HepG2 (cell line): Measurements from ENCODE around the gene GFER. TPM values are rescaled to one million over a fixed set of nuclear protein-coding genes. Genes with fewer than 3 reads are reported as not detected.

Source experiments
- ATAC-seq: fragments of 200-7000 bp; cut with Tn5 transposase; 3 replicates; pipeline ENCODE4 v1.9.1; 2020; ENCODE audit warnings: mild to moderate bottlenecking, moderate library complexity
- BruUV-seq: library from RNA; stranded (reverse); fragments of 400-500 nt; replicated peaks from 2 replicates; lab custom pipeline; 2021; lab: Mats Ljungman, UMichigan
- CTCF ChIA-PET: fragments of 300-600 bp; formaldehyde crosslinking; extraction: SDS; loops from one replicate; lab custom pipeline; 2021; ENCODE audit warnings: low total read pairs, inconsistent platforms, low intra/inter-chr PET ratio; lab: Yijun Ruan, JAX
- POLR2A ChIA-PET: fragments of 350-600 bp; sonication (Branson Sonifier 250); formaldehyde crosslinking; loops from one replicate; lab custom pipeline; 2020; ENCODE audit warnings: antibody characterized with exemption, inconsistent platforms; lab: Yijun Ruan, JAX
- DNase-seq: peaks from one replicate; pipeline ENCODE4 v3.0.0-alpha.2; 2015; ENCODE audit warnings: low spot score
- FAIRE-seq: peaks from 3 replicates; lab custom pipeline; 2011; peaks lifted over from hg19 to GRCh38; lab: Jason Lieb, UNC
- H2AFZ ChIP-seq: one replicate; pipeline ENCODE4 v1.6.1; 2011; ENCODE audit warnings: low read length, inconsistent platforms
- H3K27ac ChIP-seq: fragments of 300-600 bp; 3 replicates; pipeline ENCODE4 v1.8.0; 2011; ENCODE audit warnings: mixed run types, mild to moderate bottlenecking, mixed read lengths, low read length, inconsistent platforms; ENCODE audit not compliant: insufficient read depth; ENCODE audit errors: extremely low read length
- H3K27me3 ChIP-seq, 2 experiments: fragments of 200-600 bp in 1 of 2; 2 replicates in 1 of 2; 3 replicates in 1 of 2; pipeline versions ENCODE4 v1.6.0 to v1.8.0; 2011; ENCODE audit warnings: low read length in 2 of 2, mild to moderate bottlenecking in 2 of 2, moderate library complexity in 2 of 2, inconsistent platforms in 1 of 2; ENCODE audit not compliant: insufficient read depth in 2 of 2, control insufficient read depth in 1 of 2
- H3K36me3 ChIP-seq, 2 experiments: fragments of 200-600 bp in 1 of 2; replicated peaks in 1 of 2; 2 replicates in 1 of 2; 3 replicates in 1 of 2; pipeline versions ENCODE4 v1.5.1 to v1.8.0; 2011; ENCODE audit warnings: low read length in 2 of 2, inconsistent platforms in 1 of 2; ENCODE audit not compliant: insufficient read depth in 2 of 2, control insufficient read depth in 1 of 2
- H3K4me1 ChIP-seq: 2 replicates; pipeline ENCODE4 v1.5.1; 2012; ENCODE audit warnings: low read length, inconsistent platforms; ENCODE audit not compliant: insufficient read depth
- H3K4me2 ChIP-seq: 2 replicates; pipeline ENCODE4 v1.6.0; 2011; ENCODE audit warnings: low read depth, low read length, inconsistent platforms
- H3K4me3 ChIP-seq, 3 experiments: fragments of 200-600 bp in 1 of 3; sonication (generic), shearing (Covaris generic) in 1 of 3; replicated peaks in 1 of 3; 2 replicates each; pipeline ENCODE4 v1.5.1; 2011 to 2016; ENCODE audit warnings: low read length in 3 of 3, inconsistent platforms in 2 of 3, low read depth in 2 of 3, mild to moderate bottlenecking in 2 of 3, control low read depth in 1 of 3, mixed read lengths in 1 of 3; ENCODE audit not compliant: insufficient read depth in 1 of 3
- H3K79me2 ChIP-seq: one replicate; pipeline ENCODE4 v1.6.1; 2011; ENCODE audit warnings: low read length, inconsistent platforms; ENCODE audit not compliant: insufficient read depth
- H3K9ac ChIP-seq: 2 replicates; pipeline ENCODE4 v1.6.0; 2011; ENCODE audit warnings: mild to moderate bottlenecking, low read depth, low read length, inconsistent platforms; ENCODE audit not compliant: insufficient read depth
- H3K9me3 ChIP-seq: 2 replicates; pipeline ENCODE4 v1.5.1; 2012; ENCODE audit warnings: mild to moderate bottlenecking, low read length
- H4K20me1 ChIP-seq: 2 replicates; pipeline ENCODE4 v1.6.0; 2011; ENCODE audit warnings: inconsistent platforms, mild to moderate bottlenecking, low read length, moderate library complexity; ENCODE audit not compliant: insufficient read depth
- FOXJ3 ChIP-seq: sonication (generic); formaldehyde crosslinking; IDR thresholded peaks from 2 replicates; pipeline ENCODE4 v1.4.0; 2020; ENCODE audit warnings: missing genetic modification reagents, mild to moderate bottlenecking, borderline replicate concordance
- NFE2L2 ChIP-seq: fragments of 150-350 bp; IDR thresholded peaks from 2 replicates; pipeline ENCODE4 v1.6.1; 2014; ENCODE audit warnings: low read length
- NFKBIZ ChIP-seq: IDR thresholded peaks from 2 replicates; pipeline ENCODE4 v1.6.1; 2018; ENCODE audit warnings: missing genetic modification reagents, missing compliant biosample characterization
- SMARCE1 ChIP-seq: fragments of 450-650 bp; IDR thresholded peaks from 2 replicates; pipeline ENCODE4 v1.6.1; 2017; ENCODE audit warnings: borderline replicate concordance
- SRSF4 ChIP-seq: fragments of 200-400 bp; formaldehyde crosslinking; IDR thresholded peaks from one replicate; pipeline ENCODE4 v1.6.1; 2018; ENCODE audit warnings: mild to moderate bottlenecking, low read depth, low read length, moderate library complexity; ENCODE audit not compliant: poor library complexity, severe bottlenecking
- THYN1 ChIP-seq: sonication (generic); formaldehyde crosslinking; IDR thresholded peaks from 2 replicates; pipeline ENCODE4 v1.8.1; 2023; ENCODE audit warnings: low read depth, mild to moderate bottlenecking, moderate library complexity, missing genetic modification reagents, borderline replicate concordance
- ZFP1 ChIP-seq: IDR thresholded peaks from 2 replicates; pipeline ENCODE4 v1.6.1; 2016
- ZMYM4 ChIP-seq: sonication (generic); formaldehyde crosslinking; IDR thresholded peaks from 2 replicates; pipeline ENCODE4 v1.8.1; 2023; ENCODE audit warnings: mild to moderate bottlenecking, missing genetic modification reagents
- ZNF672 ChIP-seq: sonication (generic); formaldehyde crosslinking; IDR thresholded peaks from 2 replicates; pipeline ENCODE4 v1.8.1; 2022; ENCODE audit warnings: missing genetic modification reagents
- ZNF713 ChIP-seq: sonication (generic); formaldehyde crosslinking; IDR thresholded peaks from 2 replicates; pipeline ENCODE4 v1.4.0; 2020; ENCODE audit warnings: mild to moderate bottlenecking, missing genetic modification reagents
- WGBS: methylation state at CpG from one replicate; pipeline ENCODE4 v1.1.6; 2017; ENCODE audit warnings: low lambda C conversion rate; 5-methylcytosine and 5-hydroxymethylcytosine counted together
- in situ Hi-C: cut with HindIII; loops from 2 replicates; pipeline ENCODE4 v1.10.0; 2017; ENCODE audit warnings: low pct_unique_long_range_greater_than_20kb; ENCODE audit not compliant: extremely low pct_ligation_motif_present
- intact Hi-C: fragments of 100-400 bp; cut with micrococcal nuclease; formaldehyde crosslinking; loops from one replicate; pipeline ENCODE4 v1.10.0; 2022; ENCODE audit not compliant: unreplicated experiment
- polyA plus RNA-seq, 8 experiments: library from polyadenylated mRNA; depleted of rRNA in 3 of 8; stranded (reverse) in 7 of 8; unstranded in 1 of 8; fragments of >200 nt; fragmentation: Illumina TruSeq in 4 of 8; extraction: Trizol in 4 of 8; gene quantifications; 2 replicates each; pipeline versions ENCODE4 v1.2.1 to v1.2.3, GENCODE V29; 2011 to 2016; ENCODE audit warnings: low read depth in 4 of 8, missing spikeins in 1 of 8, mixed read lengths in 1 of 8; ENCODE audit not compliant: insufficient read depth in 1 of 8
- total RNA-seq, 5 experiments: library from RNA; depleted of rRNA; stranded (reverse); fragments of >200 nt; fragmentation: Illumina TruSeq; extraction: Trizol; gene quantifications; 2 replicates each; pipeline ENCODE4 v1.2.3, GENCODE V29; 2016; ENCODE audit warnings: low read depth in 1 of 5
- TF ChIP-seq, protein P1 (sequence below): sonication (generic); formaldehyde crosslinking; IDR thresholded peaks from 2 replicates; pipeline ENCODE4 v1.4.0; 2020; ENCODE audit warnings: missing genetic modification reagents
- TF ChIP-seq, protein P2 (sequence below), 2 experiments: sonication (generic) in 1 of 2; formaldehyde crosslinking in 1 of 2; IDR thresholded peaks; 2 replicates each; pipeline versions ENCODE4 v1.5.1 to v1.6.1; 2011 to 2020; ENCODE audit warnings: borderline replicate concordance in 1 of 2, low read depth in 1 of 2, low read length in 1 of 2, mild to moderate bottlenecking in 1 of 2, missing genetic modification reagents in 1 of 2, moderate library complexity in 1 of 2
- TF ChIP-seq, protein P3 (sequence below): sonication (generic); formaldehyde crosslinking; IDR thresholded peaks from 2 replicates; pipeline ENCODE4 v1.8.1; 2023; ENCODE audit warnings: missing genetic modification reagents, mild to moderate bottlenecking, borderline replicate concordance
- TF ChIP-seq, protein P4 (sequence below): sonication (generic); formaldehyde crosslinking; IDR thresholded peaks from 2 replicates; pipeline ENCODE4 v1.4.0; 2020; ENCODE audit warnings: missing genetic modification reagents
- TF ChIP-seq, protein P5 (sequence below): IDR thresholded peaks from 2 replicates; pipeline ENCODE4 v1.6.1; 2016; ENCODE audit warnings: low read depth, missing genetic modification reagents, missing compliant biosample characterization

Gene GFER
- total and polyA plus RNA-seq, 2 of the 13 experiments (the other 11 are each of a cell fraction or from before 2014, with no cell fraction given): 28.6 to 71.7 TPM

DNA sequence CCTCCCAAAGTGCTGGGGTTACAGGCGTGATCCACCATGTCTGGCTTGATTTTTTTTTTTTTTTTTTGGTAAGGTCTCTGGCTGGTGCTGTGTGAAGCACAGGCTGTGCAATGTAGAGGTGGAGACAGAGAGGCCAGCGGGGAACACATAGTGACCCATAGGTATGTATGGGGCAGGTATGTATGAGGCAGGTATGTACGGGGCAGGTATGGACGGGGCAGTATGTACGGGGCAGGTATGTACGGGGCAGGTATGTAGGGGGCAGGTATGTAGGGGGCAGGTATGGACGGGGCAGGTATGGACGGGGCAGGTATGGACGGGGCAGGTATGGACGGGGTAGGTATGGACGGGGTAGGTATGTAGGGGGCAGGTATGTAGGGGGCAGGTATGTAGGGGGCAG is 34.5 kb upstream of the GFER start:
- no peak overlapping the region for H3K4me2 ChIP-seq
- no peaks in the 10 kb centered on the region for H3K36me3 ChIP-seq
- WGBS: 77% methylated on average over 11 of the region's 11 CpGs
- DNase-seq (no peak), ATAC-seq (no peak), FAIRE-seq (no peak)
- H3K79me2 ChIP-seq: no peaks in the 10 kb centered on the region
- intact Hi-C loops (no loop called here), in situ Hi-C loops (no loop called here)
- ChIA-PET CTCF (no interaction called here), POLR2A (interaction anchor here (3.4 to 3.6 kb wide), 2 partner anchors 9 to 15 kb away, joined by 26 to 27 read pairs; partner anchors contain the start of gene RPS2)
- peaks cover 3 to 19% of the 10 kb centered on the region in 2 experiments; a peak in 4 of 5 replicates for H3K27me3 ChIP-seq
- no peak overlapping the region for H3K9ac ChIP-seq
- no peaks in the 10 kb centered on the region for H3K9me3 ChIP-seq
- no peaks in the 10 kb centered on the region for H4K20me1 ChIP-seq
- BruUV-seq: no TSS peak
- H3K4me3 ChIP-seq: no peak overlapping the region
- no peak overlapping the region for H3K27ac ChIP-seq
- H3K4me1 ChIP-seq: peaks cover 33% of the 10 kb centered on the region
- H2AFZ ChIP-seq: no peak overlapping the region
- no peak for TF ChIP-seq SMARCE1
- no peak for TF ChIP-seq ZFP1 (CRISPR knock-in tag)
- no peak for TF ChIP-seq ZMYM4 (CRISPR knock-in tag)
- TF ChIP-seq THYN1: no peak
- TF ChIP-seq, protein P1, sequence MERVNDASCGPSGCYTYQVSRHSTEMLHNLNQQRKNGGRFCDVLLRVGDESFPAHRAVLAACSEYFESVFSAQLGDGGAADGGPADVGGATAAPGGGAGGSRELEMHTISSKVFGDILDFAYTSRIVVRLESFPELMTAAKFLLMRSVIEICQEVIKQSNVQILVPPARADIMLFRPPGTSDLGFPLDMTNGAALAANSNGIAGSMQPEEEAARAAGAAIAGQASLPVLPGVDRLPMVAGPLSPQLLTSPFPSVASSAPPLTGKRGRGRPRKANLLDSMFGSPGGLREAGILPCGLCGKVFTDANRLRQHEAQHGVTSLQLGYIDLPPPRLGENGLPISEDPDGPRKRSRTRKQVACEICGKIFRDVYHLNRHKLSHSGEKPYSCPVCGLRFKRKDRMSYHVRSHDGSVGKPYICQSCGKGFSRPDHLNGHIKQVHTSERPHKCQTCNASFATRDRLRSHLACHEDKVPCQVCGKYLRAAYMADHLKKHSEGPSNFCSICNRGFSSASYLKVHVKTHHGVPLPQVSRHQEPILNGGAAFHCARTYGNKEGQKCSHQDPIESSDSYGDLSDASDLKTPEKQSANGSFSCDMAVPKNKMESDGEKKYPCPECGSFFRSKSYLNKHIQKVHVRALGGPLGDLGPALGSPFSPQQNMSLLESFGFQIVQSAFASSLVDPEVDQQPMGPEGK (CRISPR knock-in tag): no peak
- TF ChIP-seq, protein P2, sequence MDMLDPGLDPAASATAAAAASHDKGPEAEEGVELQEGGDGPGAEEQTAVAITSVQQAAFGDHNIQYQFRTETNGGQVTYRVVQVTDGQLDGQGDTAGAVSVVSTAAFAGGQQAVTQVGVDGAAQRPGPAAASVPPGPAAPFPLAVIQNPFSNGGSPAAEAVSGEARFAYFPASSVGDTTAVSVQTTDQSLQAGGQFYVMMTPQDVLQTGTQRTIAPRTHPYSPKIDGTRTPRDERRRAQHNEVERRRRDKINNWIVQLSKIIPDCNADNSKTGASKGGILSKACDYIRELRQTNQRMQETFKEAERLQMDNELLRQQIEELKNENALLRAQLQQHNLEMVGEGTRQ (IDR thresholded peaks at IDR 0.05; ENCODE audit: low read depth, low read length): no peak
- TF ChIP-seq, protein P2 (CRISPR knock-in tag; IDR thresholded peaks at IDR 0.05; ENCODE audit: borderline replicate concordance): no peak
- TF ChIP-seq FOXJ3 (CRISPR knock-in tag): no peak
- no peak for TF ChIP-seq ZNF713 (CRISPR knock-in tag)
- TF ChIP-seq, protein P3, sequence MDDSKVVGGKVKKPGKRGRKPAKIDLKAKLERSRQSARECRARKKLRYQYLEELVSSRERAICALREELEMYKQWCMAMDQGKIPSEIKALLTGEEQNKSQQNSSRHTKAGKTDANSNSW: no peak
- TF ChIP-seq, protein P4, sequence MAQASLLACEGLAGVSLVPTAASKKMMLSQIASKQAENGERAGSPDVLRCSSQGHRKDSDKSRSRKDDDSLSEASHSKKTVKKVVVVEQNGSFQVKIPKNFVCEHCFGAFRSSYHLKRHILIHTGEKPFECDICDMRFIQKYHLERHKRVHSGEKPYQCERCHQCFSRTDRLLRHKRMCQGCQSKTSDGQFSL (CRISPR knock-in tag): no peak
- TF ChIP-seq, protein P5, sequence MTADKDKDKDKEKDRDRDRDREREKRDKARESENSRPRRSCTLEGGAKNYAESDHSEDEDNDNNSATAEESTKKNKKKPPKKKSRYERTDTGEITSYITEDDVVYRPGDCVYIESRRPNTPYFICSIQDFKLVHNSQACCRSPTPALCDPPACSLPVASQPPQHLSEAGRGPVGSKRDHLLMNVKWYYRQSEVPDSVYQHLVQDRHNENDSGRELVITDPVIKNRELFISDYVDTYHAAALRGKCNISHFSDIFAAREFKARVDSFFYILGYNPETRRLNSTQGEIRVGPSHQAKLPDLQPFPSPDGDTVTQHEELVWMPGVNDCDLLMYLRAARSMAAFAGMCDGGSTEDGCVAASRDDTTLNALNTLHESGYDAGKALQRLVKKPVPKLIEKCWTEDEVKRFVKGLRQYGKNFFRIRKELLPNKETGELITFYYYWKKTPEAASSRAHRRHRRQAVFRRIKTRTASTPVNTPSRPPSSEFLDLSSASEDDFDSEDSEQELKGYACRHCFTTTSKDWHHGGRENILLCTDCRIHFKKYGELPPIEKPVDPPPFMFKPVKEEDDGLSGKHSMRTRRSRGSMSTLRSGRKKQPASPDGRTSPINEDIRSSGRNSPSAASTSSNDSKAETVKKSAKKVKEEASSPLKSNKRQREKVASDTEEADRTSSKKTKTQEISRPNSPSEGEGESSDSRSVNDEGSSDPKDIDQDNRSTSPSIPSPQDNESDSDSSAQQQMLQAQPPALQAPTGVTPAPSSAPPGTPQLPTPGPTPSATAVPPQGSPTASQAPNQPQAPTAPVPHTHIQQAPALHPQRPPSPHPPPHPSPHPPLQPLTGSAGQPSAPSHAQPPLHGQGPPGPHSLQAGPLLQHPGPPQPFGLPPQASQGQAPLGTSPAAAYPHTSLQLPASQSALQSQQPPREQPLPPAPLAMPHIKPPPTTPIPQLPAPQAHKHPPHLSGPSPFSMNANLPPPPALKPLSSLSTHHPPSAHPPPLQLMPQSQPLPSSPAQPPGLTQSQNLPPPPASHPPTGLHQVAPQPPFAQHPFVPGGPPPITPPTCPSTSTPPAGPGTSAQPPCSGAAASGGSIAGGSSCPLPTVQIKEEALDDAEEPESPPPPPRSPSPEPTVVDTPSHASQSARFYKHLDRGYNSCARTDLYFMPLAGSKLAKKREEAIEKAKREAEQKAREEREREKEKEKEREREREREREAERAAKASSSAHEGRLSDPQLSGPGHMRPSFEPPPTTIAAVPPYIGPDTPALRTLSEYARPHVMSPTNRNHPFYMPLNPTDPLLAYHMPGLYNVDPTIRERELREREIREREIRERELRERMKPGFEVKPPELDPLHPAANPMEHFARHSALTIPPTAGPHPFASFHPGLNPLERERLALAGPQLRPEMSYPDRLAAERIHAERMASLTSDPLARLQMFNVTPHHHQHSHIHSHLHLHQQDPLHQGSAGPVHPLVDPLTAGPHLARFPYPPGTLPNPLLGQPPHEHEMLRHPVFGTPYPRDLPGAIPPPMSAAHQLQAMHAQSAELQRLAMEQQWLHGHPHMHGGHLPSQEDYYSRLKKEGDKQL (CRISPR knock-in tag): no peak
- TF ChIP-seq NFKBIZ (CRISPR knock-in tag): no peak
- no peak for TF ChIP-seq NFE2L2
- no peak for TF ChIP-seq SRSF4
- no peak for TF ChIP-seq ZNF672
